Measurements from ENCODE around the gene UBAP2.

GRCh38 chr9:33992632-33993031 lies 56.1 kb downstream of the UBAP2 start:
- TF ChIP-seq, protein P1, sequence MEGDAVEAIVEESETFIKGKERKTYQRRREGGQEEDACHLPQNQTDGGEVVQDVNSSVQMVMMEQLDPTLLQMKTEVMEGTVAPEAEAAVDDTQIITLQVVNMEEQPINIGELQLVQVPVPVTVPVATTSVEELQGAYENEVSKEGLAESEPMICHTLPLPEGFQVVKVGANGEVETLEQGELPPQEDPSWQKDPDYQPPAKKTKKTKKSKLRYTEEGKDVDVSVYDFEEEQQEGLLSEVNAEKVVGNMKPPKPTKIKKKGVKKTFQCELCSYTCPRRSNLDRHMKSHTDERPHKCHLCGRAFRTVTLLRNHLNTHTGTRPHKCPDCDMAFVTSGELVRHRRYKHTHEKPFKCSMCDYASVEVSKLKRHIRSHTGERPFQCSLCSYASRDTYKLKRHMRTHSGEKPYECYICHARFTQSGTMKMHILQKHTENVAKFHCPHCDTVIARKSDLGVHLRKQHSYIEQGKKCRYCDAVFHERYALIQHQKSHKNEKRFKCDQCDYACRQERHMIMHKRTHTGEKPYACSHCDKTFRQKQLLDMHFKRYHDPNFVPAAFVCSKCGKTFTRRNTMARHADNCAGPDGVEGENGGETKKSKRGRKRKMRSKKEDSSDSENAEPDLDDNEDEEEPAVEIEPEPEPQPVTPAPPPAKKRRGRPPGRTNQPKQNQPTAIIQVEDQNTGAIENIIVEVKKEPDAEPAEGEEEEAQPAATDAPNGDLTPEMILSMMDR (IDR thresholded peaks at IDR 0.05; ENCODE audit: insufficient read depth, low read length, poor library complexity, severe bottlenecking): no peak
- no peak for TF ChIP-seq EZH2phosphoT487 (conservative IDR thresholded peaks at IDR 0.05; ENCODE audit: low read length)
